Suprapubic skin (tissue), 4 donors: ENCODE measurements around the gene KCTD1. TPM values are rescaled to one million over a fixed set of nuclear protein-coding genes. Genes with fewer than 3 reads are reported as not detected.

ENCODE experiments used
- DNase-seq, 2 donors: peaks; one replicate each; pipeline ENCODE4 v3.0.0-alpha.2; 2019; ENCODE audit warnings: low spot score in 2 of 2
- H3K27ac ChIP-seq: fragments of 200-600 bp; sonication (generic); one replicate; pipeline ENCODE4 v1.5.1; 2019
- H3K27me3 ChIP-seq: fragments of 200-600 bp; sonication (generic); one replicate; pipeline ENCODE4 v1.5.1; 2019
- H3K36me3 ChIP-seq: fragments of 200-600 bp; sonication (generic); one replicate; pipeline ENCODE4 v1.5.1; 2019
- H3K4me1 ChIP-seq: fragments of 200-600 bp; sonication (generic); one replicate; pipeline ENCODE4 v1.5.1; 2019
- H3K4me3 ChIP-seq: fragments of 200-600 bp; sonication (generic); one replicate; pipeline ENCODE4 v1.5.1; 2019; ENCODE audit warnings: mild to moderate bottlenecking
- H3K9me3 ChIP-seq: fragments of 200-600 bp; sonication (generic); one replicate; pipeline ENCODE4 v1.5.1; 2019
- CTCF ChIP-seq, 2 donors: fragments of 200-600 bp in 1 of 2; fragments of 450-650 bp in 1 of 2; sonication (generic) in 1 of 2; IDR thresholded peaks; one replicate each; pipeline ENCODE4 v1.5.1; 2016 to 2019; ENCODE audit warnings: antibody characterized with exemption in 2 of 2, mild to moderate bottlenecking in 1 of 2, moderate library complexity in 1 of 2
- EP300 ChIP-seq: sonication (generic); formaldehyde crosslinking; IDR thresholded peaks from one replicate; pipeline ENCODE4 v1.6.1; 2017; ENCODE audit warnings: antibody characterized with exemption
- POLR2A ChIP-seq, 2 donors: fragments of 450-650 bp; IDR thresholded peaks; one replicate each; pipeline ENCODE4 v1.6.1; 2017; ENCODE audit warnings: antibody characterized with exemption in 2 of 2, mild to moderate bottlenecking in 2 of 2, moderate library complexity in 2 of 2
- POLR2AphosphoS5 ChIP-seq, 3 donors: sonication (generic); formaldehyde crosslinking; IDR thresholded peaks; one replicate each; pipeline ENCODE4 v1.6.1; 2017; ENCODE audit warnings: antibody characterized with exemption in 3 of 3
- WGBS: methylation state at CpG from one replicate; pipeline ENCODE4 v1.1.5; 2018; 5-methylcytosine and 5-hydroxymethylcytosine counted together
- total RNA-seq, 4 donors: library from RNA; depleted of rRNA; stranded (reverse); fragments of >200 nt; gene quantifications; one replicate each; pipeline ENCODE4 v1.1.0, GENCODE V29; 2016

KCTD1 gene
- total RNA-seq, 4 donors from 2014 or later, result 31.9 to 104 (median 69.7) TPM

- H3K36me3 ChIP-seq, result no peaks in the 10 kb centered on the region
- peaks cover 16% of the 10 kb centered on the region for H3K4me1 ChIP-seq
- H3K4me3 ChIP-seq, result peak overlapping the region; percentile 51
- peaks cover 7% of the 10 kb centered on the region for H3K27me3 ChIP-seq
- DNase-seq, result no peak
- no peak for TF ChIP-seq EP300
- TF ChIP-seq POLR2AphosphoS5 (IDR thresholded peaks at IDR 0.05), result no peak
- no peak for TF ChIP-seq CTCF (IDR thresholded peaks at IDR 0.05)
- TF ChIP-seq POLR2A (IDR thresholded peaks at IDR 0.05), result no peak
- no peaks in the 10 kb centered on the region for H3K9me3 ChIP-seq
- peak overlapping the region; percentile 79 for H3K27ac ChIP-seq
- 2% methylated on average over 27 of the region's 27 CpGs for WGBS
Measured at GRCh38 chr18:26574958-26575864, 26.9 kb upstream of the KCTD1 start.

DNA sequence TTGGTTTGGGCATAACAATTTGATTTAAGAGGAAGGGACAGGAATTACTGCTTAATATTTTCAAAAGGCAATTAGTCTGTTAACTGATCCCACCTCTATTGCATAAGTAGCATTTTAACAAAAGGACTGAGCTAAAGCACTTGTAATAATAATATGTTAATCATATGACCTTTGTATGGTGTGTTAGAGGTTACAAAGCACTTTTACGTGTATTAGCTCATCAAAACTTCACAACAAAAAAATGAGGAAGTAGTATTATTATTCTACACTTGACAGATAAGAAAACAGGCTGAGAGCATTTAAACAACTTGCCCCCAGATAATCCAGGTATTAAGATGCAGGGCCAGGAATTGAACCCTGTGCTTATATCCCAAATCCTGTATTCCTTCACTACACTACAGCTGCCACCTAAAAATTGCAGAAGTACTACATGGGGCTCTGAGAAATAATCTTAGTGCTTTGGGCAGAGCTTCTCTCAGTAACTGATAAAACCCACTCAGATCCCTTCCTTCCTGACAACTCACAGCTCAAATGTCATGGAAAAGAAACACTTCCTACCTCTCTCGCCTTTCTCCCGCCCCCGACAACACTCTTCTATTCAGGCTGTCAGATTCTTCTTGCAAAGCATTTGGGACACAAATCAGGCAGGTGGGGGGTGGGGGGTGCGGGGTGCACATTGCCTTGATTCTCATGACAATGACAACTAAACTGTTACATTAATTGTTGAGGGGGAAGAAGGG lies 20.7 kb upstream of the KCTD1 start:
- Histone ChIP-seq H3K4me3 (no peak overlapping the region), H3K4me1 (peaks cover 5% of the 10 kb centered on the region), H3K9me3 (no peaks in the 10 kb centered on the region), H3K27ac (no peak overlapping the region), H3K36me3 (no peaks in the 10 kb centered on the region), H3K27me3 (no peaks in the 10 kb centered on the region)
- 72% methylated on average over 5 of the region's 5 CpGs for WGBS
- DNase-seq, result no peak
- TF ChIP-seq CTCF (IDR thresholded peaks at IDR 0.05) (no peak), POLR2AphosphoS5 (IDR thresholded peaks at IDR 0.05) (no peak), POLR2A (IDR thresholded peaks at IDR 0.05) (no peak), EP300 (no peak)

DNA sequence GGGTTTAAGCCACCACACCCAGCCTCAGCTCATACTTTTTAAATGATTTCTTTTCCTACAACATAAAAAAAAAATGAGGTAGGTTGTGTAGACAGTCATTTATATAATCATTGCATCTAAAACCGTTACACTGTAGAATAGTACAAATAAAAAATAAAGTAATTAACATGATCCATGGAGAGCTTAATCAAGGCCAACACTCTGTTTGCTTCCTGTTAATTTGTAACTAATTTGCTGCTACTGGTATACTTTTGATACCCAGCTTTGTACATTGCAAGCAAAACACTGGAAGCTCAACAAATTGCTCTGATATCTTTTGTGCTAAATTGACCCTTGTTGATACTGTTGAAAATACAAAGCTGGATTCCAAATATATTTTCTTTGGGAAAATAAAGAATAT lies 20.2 kb upstream of the KCTD1 start:
- DNase-seq, result no peak
- TF ChIP-seq CTCF (IDR thresholded peaks at IDR 0.05) (no peak), EP300 (no peak), POLR2A (IDR thresholded peaks at IDR 0.05) (no peak), POLR2AphosphoS5 (IDR thresholded peaks at IDR 0.05) (no peak)
- Histone ChIP-seq H3K9me3 (no peaks in the 10 kb centered on the region), H3K27me3 (no peaks in the 10 kb centered on the region), H3K4me1 (peaks cover 5% of the 10 kb centered on the region), H3K4me3 (no peak overlapping the region), H3K36me3 (no peaks in the 10 kb centered on the region), H3K27ac (no peak overlapping the region)
- WGBS, result 84% methylated on average over 1 of the region's 1 CpG

GRCh38 chr18:26566874-26567555 lies 18.7 kb upstream of the KCTD1 start:
- peaks cover 5% of the 10 kb centered on the region for H3K4me1 ChIP-seq
- WGBS, result 25% methylated on average over 1 of the region's 1 CpG
- H3K27ac ChIP-seq, result no peak overlapping the region
- TF ChIP-seq POLR2A (IDR thresholded peaks at IDR 0.05) (no peak), EP300 (no peak), CTCF (IDR thresholded peaks at IDR 0.05) (no peak)
- H3K27me3 ChIP-seq, result no peaks in the 10 kb centered on the region
- H3K36me3 ChIP-seq, result no peaks in the 10 kb centered on the region
- no peak overlapping the region for H3K4me3 ChIP-seq
- no peak for DNase-seq
- H3K9me3 ChIP-seq, result no peaks in the 10 kb centered on the region

- Histone ChIP-seq H3K4me1 (peaks cover 5% of the 10 kb centered on the region), H3K27ac (no peak overlapping the region), H3K9me3 (no peaks in the 10 kb centered on the region), H3K27me3 (no peaks in the 10 kb centered on the region), H3K4me3 (no peak overlapping the region), H3K36me3 (no peaks in the 10 kb centered on the region)
- TF ChIP-seq EP300 (no peak), CTCF (IDR thresholded peaks at IDR 0.05) (no peak), POLR2AphosphoS5 (IDR thresholded peaks at IDR 0.05) (no peak), POLR2A (IDR thresholded peaks at IDR 0.05) (no peak)
- no peak for DNase-seq
Measured at GRCh38 chr18:26565514-26565913, 17.2 kb upstream of the KCTD1 start.
